Measurements from ENCODE around the gene ACTRT3. TPM values are rescaled to one million over a fixed set of nuclear protein-coding genes. Genes with fewer than 3 reads are reported as not detected.

Gene ACTRT3
- total and polyA plus RNA-seq, 2 donors (not counting 1 experiment from before 2014, with no cell fraction given): 1.8 to 6.1 TPM

DNA sequence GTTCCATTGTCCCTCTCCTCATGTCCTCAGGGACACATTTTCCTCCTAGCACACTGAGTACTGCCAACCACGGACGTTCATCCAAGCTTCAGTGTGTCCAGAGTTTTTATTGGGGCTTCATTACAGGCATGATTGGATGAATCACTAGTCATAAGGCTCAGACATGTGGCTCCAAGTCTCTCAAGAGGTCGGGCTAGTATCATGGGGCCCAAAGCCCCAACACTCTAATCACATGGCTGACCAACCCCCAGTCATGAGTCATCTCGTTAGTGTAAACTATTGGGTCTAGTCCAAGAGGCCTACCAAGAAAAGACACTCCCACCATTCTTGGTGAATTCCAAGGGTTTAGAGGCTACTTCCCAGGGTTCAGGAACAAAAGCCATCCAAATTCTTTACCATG lies 8.9 kb downstream of the ACTRT3 start:
- no peak overlapping the region for H3K9ac ChIP-seq (ENCODE audit: insufficient read depth, low read length)
- H3K4me1 ChIP-seq (ENCODE audit: control insufficient read depth, extremely low read depth, insufficient read depth, low read length): no peaks in the 10 kb centered on the region
- H3K27ac ChIP-seq (ENCODE audit: insufficient read depth, low read length): no peak overlapping the region
- DNase-seq (ENCODE audit: low read depth in 2 of 2): peak; percentile 50 to 82
- H3K9me3 ChIP-seq (ENCODE audit: control insufficient read depth, insufficient read depth, low read depth, low read length): no peaks in the 10 kb centered on the region
- no peak overlapping the region for H2AFZ ChIP-seq (ENCODE audit: low read length)
- no peak for TF ChIP-seq EZH2 (IDR thresholded peaks at IDR 0.05; ENCODE audit: low read length, missing control alignments)
- TF ChIP-seq, protein P1, sequence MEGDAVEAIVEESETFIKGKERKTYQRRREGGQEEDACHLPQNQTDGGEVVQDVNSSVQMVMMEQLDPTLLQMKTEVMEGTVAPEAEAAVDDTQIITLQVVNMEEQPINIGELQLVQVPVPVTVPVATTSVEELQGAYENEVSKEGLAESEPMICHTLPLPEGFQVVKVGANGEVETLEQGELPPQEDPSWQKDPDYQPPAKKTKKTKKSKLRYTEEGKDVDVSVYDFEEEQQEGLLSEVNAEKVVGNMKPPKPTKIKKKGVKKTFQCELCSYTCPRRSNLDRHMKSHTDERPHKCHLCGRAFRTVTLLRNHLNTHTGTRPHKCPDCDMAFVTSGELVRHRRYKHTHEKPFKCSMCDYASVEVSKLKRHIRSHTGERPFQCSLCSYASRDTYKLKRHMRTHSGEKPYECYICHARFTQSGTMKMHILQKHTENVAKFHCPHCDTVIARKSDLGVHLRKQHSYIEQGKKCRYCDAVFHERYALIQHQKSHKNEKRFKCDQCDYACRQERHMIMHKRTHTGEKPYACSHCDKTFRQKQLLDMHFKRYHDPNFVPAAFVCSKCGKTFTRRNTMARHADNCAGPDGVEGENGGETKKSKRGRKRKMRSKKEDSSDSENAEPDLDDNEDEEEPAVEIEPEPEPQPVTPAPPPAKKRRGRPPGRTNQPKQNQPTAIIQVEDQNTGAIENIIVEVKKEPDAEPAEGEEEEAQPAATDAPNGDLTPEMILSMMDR (conservative IDR thresholded peaks at IDR 0.05 in 1 of 2, IDR thresholded peaks at IDR 0.05 in 1 of 2; ENCODE audit: low read depth in 1 of 2, low read length in 2 of 2): no peak
- no peaks in the 10 kb centered on the region for H3K79me2 ChIP-seq (ENCODE audit: control insufficient read depth, insufficient read depth, low read length)
- H3K4me2 ChIP-seq (ENCODE audit: extremely low read depth, insufficient read depth, low read length): no peak overlapping the region
- no peaks in the 10 kb centered on the region for H3K27me3 ChIP-seq (ENCODE audit: control insufficient read depth, insufficient read depth, low read length)
- H4K20me1 ChIP-seq (ENCODE audit: control insufficient read depth, extremely low read depth, insufficient read depth, low read length): no peaks in the 10 kb centered on the region
- H3K36me3 ChIP-seq (ENCODE audit: control insufficient read depth, insufficient read depth, low read length): no peaks in the 10 kb centered on the region
- H3K4me3 ChIP-seq (replicated peaks in 1 of 4; ENCODE audit: control extremely low read depth in 1 of 4, insufficient read depth in 1 of 4, low read depth in 3 of 4, low read length in 4 of 4): no peak overlapping the region

DNA sequence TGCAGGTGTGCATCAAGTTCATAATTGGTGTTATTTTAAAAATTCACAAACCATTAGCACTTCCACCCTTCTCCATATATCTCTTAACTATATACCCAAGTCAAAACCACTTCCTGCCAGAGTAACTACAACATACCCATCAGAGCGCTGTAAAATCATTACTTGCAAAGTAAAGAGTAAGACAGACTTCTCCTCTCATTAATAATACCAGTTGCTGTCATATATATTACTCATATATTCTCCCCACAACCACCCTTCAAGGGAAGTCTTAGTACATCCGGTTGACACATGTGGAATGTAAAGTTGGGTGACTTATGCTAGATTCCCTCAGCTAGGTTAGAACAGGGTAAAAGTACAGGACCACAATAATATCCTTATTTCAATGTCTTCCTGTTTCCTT lies 10.1 kb downstream of the ACTRT3 start:
- no peaks in the 10 kb centered on the region for H3K79me2 ChIP-seq (ENCODE audit: control insufficient read depth, insufficient read depth, low read length)
- H3K4me1 ChIP-seq (ENCODE audit: control insufficient read depth, extremely low read depth, insufficient read depth, low read length): no peaks in the 10 kb centered on the region
- H3K9me3 ChIP-seq (ENCODE audit: control insufficient read depth, insufficient read depth, low read depth, low read length): no peaks in the 10 kb centered on the region
- H3K36me3 ChIP-seq (ENCODE audit: control insufficient read depth, insufficient read depth, low read length): no peaks in the 10 kb centered on the region
- DNase-seq (ENCODE audit: low read depth in 2 of 2): peak; percentile 34 to 78
- H4K20me1 ChIP-seq (ENCODE audit: control insufficient read depth, extremely low read depth, insufficient read depth, low read length): no peaks in the 10 kb centered on the region
- TF ChIP-seq EZH2 (IDR thresholded peaks at IDR 0.05; ENCODE audit: low read length, missing control alignments): no peak
- TF ChIP-seq, protein P1 (conservative IDR thresholded peaks at IDR 0.05 in 1 of 2, IDR thresholded peaks at IDR 0.05 in 1 of 2; ENCODE audit: low read depth in 1 of 2, low read length in 2 of 2): no peak
- H3K9ac ChIP-seq (ENCODE audit: insufficient read depth, low read length): no peak overlapping the region
- H3K4me2 ChIP-seq (ENCODE audit: extremely low read depth, insufficient read depth, low read length): no peak overlapping the region
- no peak overlapping the region for H2AFZ ChIP-seq (ENCODE audit: low read length)
- no peaks in the 10 kb centered on the region for H3K27me3 ChIP-seq (ENCODE audit: control insufficient read depth, insufficient read depth, low read length)
- no peak overlapping the region for H3K27ac ChIP-seq (ENCODE audit: insufficient read depth, low read length)
- no peak overlapping the region for H3K4me3 ChIP-seq (replicated peaks in 1 of 4; ENCODE audit: control extremely low read depth in 1 of 4, insufficient read depth in 1 of 4, low read depth in 3 of 4, low read length in 4 of 4)

DNA sequence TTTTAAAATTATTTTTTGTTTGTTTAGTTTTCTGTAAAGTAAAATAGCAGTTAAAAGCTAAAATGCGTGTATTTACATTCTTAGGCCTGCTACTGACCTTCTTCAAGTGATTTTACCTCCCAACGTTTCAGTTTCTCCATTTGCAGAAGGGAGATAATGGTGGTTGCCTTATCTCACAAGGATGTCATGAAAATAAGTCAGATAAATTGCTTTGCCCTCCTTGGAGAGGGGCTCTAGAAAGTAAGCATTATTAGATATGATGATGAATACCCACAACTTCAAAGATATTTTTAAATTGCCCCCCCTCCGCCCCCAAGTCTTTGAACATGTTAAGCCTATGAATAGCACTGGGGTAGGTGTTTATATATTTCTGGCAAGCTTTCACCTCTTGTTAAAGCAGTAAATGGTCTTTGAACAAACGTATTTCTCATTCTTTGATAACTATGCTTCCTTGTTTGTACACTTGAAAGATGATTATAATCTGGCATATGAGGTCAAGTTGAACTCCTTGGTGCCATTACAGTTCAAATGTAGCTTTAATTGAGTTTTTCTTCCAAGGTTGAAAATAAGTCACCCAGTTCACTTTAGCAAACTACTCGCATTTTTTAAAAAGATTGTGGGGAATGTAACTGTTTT lies 10.9 kb downstream of the ACTRT3 start:
- Histone ChIP-seq H2AFZ (ENCODE audit: low read length) (no peak overlapping the region), H3K4me3 (replicated peaks in 1 of 4; ENCODE audit: control extremely low read depth in 1 of 4, insufficient read depth in 1 of 4, low read depth in 3 of 4, low read length in 4 of 4) (no peak overlapping the region), H3K79me2 (ENCODE audit: control insufficient read depth, insufficient read depth, low read length) (no peaks in the 10 kb centered on the region), H3K36me3 (ENCODE audit: control insufficient read depth, insufficient read depth, low read length) (no peaks in the 10 kb centered on the region), H3K27ac (ENCODE audit: insufficient read depth, low read length) (no peak overlapping the region), H3K4me1 (ENCODE audit: control insufficient read depth, extremely low read depth, insufficient read depth, low read length) (no peaks in the 10 kb centered on the region), H4K20me1 (ENCODE audit: control insufficient read depth, extremely low read depth, insufficient read depth, low read length) (no peaks in the 10 kb centered on the region), H3K4me2 (ENCODE audit: extremely low read depth, insufficient read depth, low read length) (no peak overlapping the region), H3K9me3 (ENCODE audit: control insufficient read depth, insufficient read depth, low read depth, low read length) (no peaks in the 10 kb centered on the region), H3K9ac (ENCODE audit: insufficient read depth, low read length) (no peak overlapping the region), H3K27me3 (ENCODE audit: control insufficient read depth, insufficient read depth, low read length) (no peaks in the 10 kb centered on the region)
- TF ChIP-seq, protein P1 (conservative IDR thresholded peaks at IDR 0.05 in 1 of 2, IDR thresholded peaks at IDR 0.05 in 1 of 2; ENCODE audit: low read depth in 1 of 2, low read length in 2 of 2): no peak
- no peak for DNase-seq (ENCODE audit: low read depth in 2 of 2)

Data from fibroblast of lung (primary cell).